Measurements from ENCODE around the gene FOXP2. TPM values are rescaled to one million over a fixed set of nuclear protein-coding genes. Genes with fewer than 3 reads are reported as not detected.

FOXP2 gene
- total and polyA plus RNA-seq, 2 donors (not counting 3 experiments of a cell fraction or from before 2014, with no cell fraction given) = 0.37 to 2.7 TPM

GRCh38 chr7:114628362-114628761, 213.7 kb downstream of the FOXP2 start:
- dilution Hi-C loops (cut with MboI; ENCODE audit: extremely low pct_ligation_motif_present, low sequenced_read_pairs) = no loop called here
- H3K9ac ChIP-seq (replicated peaks; ENCODE audit: extremely low read depth, insufficient read depth, low read length) = no peak overlapping the region
- DNase-seq (ENCODE audit: low read depth, low spot score) = no peak
- ChIA-PET CTCF (interaction anchor here (1.5 to 2.5 kb wide), 2 partner anchors 12 to 15 kb away, joined by 3 to 5 read pairs; no protein-coding TSS in a partner anchor), POLR2A (no interaction called here)
- no peaks in the 10 kb centered on the region for H3K79me2 ChIP-seq (ENCODE audit: control insufficient read depth, insufficient read depth, low read length)
- FAIRE-seq = no peak
- no peak overlapping the region for H2AFZ ChIP-seq (ENCODE audit: low read depth, low read length)
- no peaks in the 10 kb centered on the region for H3K9me3 ChIP-seq (replicated peaks; ENCODE audit: control insufficient read depth, insufficient read depth, low read length)
- no peak overlapping the region for H3K4me3 ChIP-seq (replicated peaks in 1 of 3; ENCODE audit: insufficient read depth in 1 of 3, low read depth in 1 of 3, low read length in 3 of 3)
- no TSS peak for BruUV-seq (replicated peaks)
- no peak overlapping the region for H3K27ac ChIP-seq (ENCODE audit: insufficient read depth, low read depth, low read length)
- no peak overlapping the region for H3K4me2 ChIP-seq (ENCODE audit: insufficient read depth, low read length)
- no peaks in the 10 kb centered on the region for H3K27me3 ChIP-seq (ENCODE audit: control insufficient read depth in 2 of 2, insufficient read depth in 2 of 2, low read length in 2 of 2)
- TF ChIP-seq MYC (IDR thresholded peaks at IDR 0.05; ENCODE audit: low read depth, low read length) (no peak), GATA2 (IDR thresholded peaks at IDR 0.05; ENCODE audit: insufficient read depth, insufficient read length, low read depth, low read length) (no peak), JUN (IDR thresholded peaks at IDR 0.05; ENCODE audit: borderline replicate concordance, insufficient read depth, insufficient read length, low read depth) (no peak), POLR2AphosphoS5 (IDR thresholded peaks at IDR 0.05; ENCODE audit: insufficient read depth, low read depth, low read length) (no peak)
- H3K4me1 ChIP-seq (ENCODE audit: control insufficient read depth, extremely low read depth, insufficient read depth, low read length) = no peaks in the 10 kb centered on the region
- H3K36me3 ChIP-seq (ENCODE audit: control insufficient read depth in 2 of 2, extremely low read depth in 1 of 2, insufficient read depth in 2 of 2, low read length in 2 of 2) = no peaks in the 10 kb centered on the region
- intact Hi-C loops (cut with micrococcal nuclease) = no loop called here
- no peaks in the 10 kb centered on the region for H4K20me1 ChIP-seq (replicated peaks; ENCODE audit: control insufficient read depth, extremely low read depth, insufficient read depth, low read length)
- no peaks in the 10 kb centered on the region for H3K9me1 ChIP-seq (replicated peaks; ENCODE audit: control insufficient read depth, extremely low read depth, insufficient read depth, low read length)

- TF ChIP-seq GATA2 (IDR thresholded peaks at IDR 0.05; ENCODE audit: insufficient read depth, insufficient read length, low read depth, low read length) (no peak), JUN (IDR thresholded peaks at IDR 0.05; ENCODE audit: borderline replicate concordance, insufficient read depth, insufficient read length, low read depth) (no peak), FOS (IDR thresholded peaks at IDR 0.05; ENCODE audit: borderline replicate concordance, insufficient read depth, low read length) (no peak), POLR2AphosphoS5 (IDR thresholded peaks at IDR 0.05; ENCODE audit: insufficient read depth, low read depth, low read length) (no peak), EZH2 (IDR thresholded peaks at IDR 0.05; ENCODE audit: borderline replicate concordance, low read depth, low read length, severe bottlenecking) (no peak), MYC (IDR thresholded peaks at IDR 0.05; ENCODE audit: low read depth, low read length) (no peak), POLR2A (IDR thresholded peaks at IDR 0.05; ENCODE audit: low read depth, low read length) (no peak), CTCF (IDR thresholded peaks at IDR 0.05; ENCODE audit: extremely low read depth in 1 of 2, insufficient read depth in 1 of 2, low read depth in 1 of 2, low read length in 2 of 2) (no peak)
- TF ChIP-seq, protein P1, sequence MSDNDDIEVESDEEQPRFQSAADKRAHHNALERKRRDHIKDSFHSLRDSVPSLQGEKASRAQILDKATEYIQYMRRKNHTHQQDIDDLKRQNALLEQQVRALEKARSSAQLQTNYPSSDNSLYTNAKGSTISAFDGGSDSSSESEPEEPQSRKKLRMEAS (IDR thresholded peaks at IDR 0.05; ENCODE audit: insufficient read depth, insufficient read length) = no peak
- Histone ChIP-seq H3K9me1 (replicated peaks; ENCODE audit: control insufficient read depth, extremely low read depth, insufficient read depth, low read length) (no peaks in the 10 kb centered on the region), H3K4me1 (ENCODE audit: control insufficient read depth, extremely low read depth, insufficient read depth, low read length) (no peaks in the 10 kb centered on the region), H3K36me3 (ENCODE audit: control insufficient read depth in 2 of 2, extremely low read depth in 1 of 2, insufficient read depth in 2 of 2, low read length in 2 of 2) (no peaks in the 10 kb centered on the region), H3K27ac (ENCODE audit: insufficient read depth, low read depth, low read length) (no peak overlapping the region), H3K27me3 (ENCODE audit: control insufficient read depth in 2 of 2, insufficient read depth in 2 of 2, low read length in 2 of 2) (no peaks in the 10 kb centered on the region), H2AFZ (ENCODE audit: low read depth, low read length) (no peak overlapping the region), H3K79me2 (ENCODE audit: control insufficient read depth, insufficient read depth, low read length) (no peaks in the 10 kb centered on the region), H3K4me3 (replicated peaks in 1 of 3; ENCODE audit: insufficient read depth in 1 of 3, low read depth in 1 of 3, low read length in 3 of 3) (no peak overlapping the region), H4K20me1 (replicated peaks; ENCODE audit: control insufficient read depth, extremely low read depth, insufficient read depth, low read length) (no peaks in the 10 kb centered on the region), H3K9ac (replicated peaks; ENCODE audit: extremely low read depth, insufficient read depth, low read length) (no peak overlapping the region), H3K9me3 (replicated peaks; ENCODE audit: control insufficient read depth, insufficient read depth, low read length) (no peaks in the 10 kb centered on the region), H3K4me2 (ENCODE audit: insufficient read depth, low read length) (no peak overlapping the region)
- ChIA-PET CTCF (interaction anchor here (0.9 to 2.5 kb wide), 3 partner anchors 9 to 203 kb away, joined by 3 to 5 read pairs (median 5); no protein-coding TSS in a partner anchor), POLR2A (no interaction called here)
- intact Hi-C loops (cut with micrococcal nuclease) (no loop called here), dilution Hi-C loops (cut with MboI; ENCODE audit: extremely low pct_ligation_motif_present, low sequenced_read_pairs) (no loop called here)
- no peak for DNase-seq (ENCODE audit: low read depth, low spot score)
- BruUV-seq (replicated peaks) = no TSS peak
- no peak for FAIRE-seq
These were observed 215.1 kb downstream of the FOXP2 start for GRCh38 chr7:114629762-114630161.

All from endothelial cell of umbilical vein (primary cell).